ENCODE measurements around the gene NQO1.

DNA sequence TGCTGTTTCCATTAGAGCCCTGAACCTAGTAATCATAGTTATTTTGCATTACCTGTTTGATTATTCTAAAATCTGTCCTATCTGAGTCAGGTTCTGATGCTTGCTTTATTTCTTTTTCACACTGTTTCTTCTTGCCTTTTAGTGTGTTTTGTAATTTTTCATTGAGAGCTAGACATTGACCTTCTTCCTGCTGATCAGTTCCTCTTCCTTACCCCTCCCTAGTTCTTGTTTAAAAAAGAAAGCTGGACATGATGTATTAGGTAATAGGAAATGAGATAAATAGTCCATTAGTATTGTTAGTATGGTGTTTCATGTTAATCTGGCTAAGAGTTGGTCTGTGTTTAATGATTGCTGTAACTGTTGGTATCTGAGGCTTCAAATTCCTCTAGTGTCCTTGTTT is 49.2 kb upstream of the NQO1 start:
- no peak for TF ChIP-seq YY1 (IDR thresholded peaks at IDR 0.05; ENCODE audit: insufficient read depth, insufficient read length)
- TF ChIP-seq ZNF274 (IDR thresholded peaks at IDR 0.05; ENCODE audit: low read depth, low read length): no peak

All from NT2/D1 (cell line).